K562 (cell line): ENCODE results near the gene FGFRL1. TPM values are rescaled to one million over a fixed set of nuclear protein-coding genes. Genes with fewer than 3 reads are reported as not detected.

Experiments
- HMBOX1 ChIP-seq: sonication (generic); IDR thresholded peaks from 2 replicates; pipeline ENCODE4 v1.6.1; 2016
- MLX ChIP-seq, 2 experiments: fragments of 450-650 bp in 1 of 2; sonication (generic) in 1 of 2; formaldehyde crosslinking; conservative IDR thresholded peaks; 2 replicates each; pipeline versions ENCODE4 v1.4.0 to v1.8.1; 2020 to 2022; ENCODE audit warnings: mild to moderate bottlenecking in 1 of 2, missing genetic modification reagents in 1 of 2
- MYC ChIP-seq, 2 experiments: fragments of 250-450 bp in 1 of 2; sonication (Bioruptor Pico) in 1 of 2; IDR thresholded peaks; 2 replicates each; pipeline versions ENCODE4 v1.5.1 to v1.6.1; 2012 to 2021; ENCODE audit warnings: low read depth in 2 of 2, borderline replicate concordance in 1 of 2, improper control_type of control experiment in 1 of 2, low read length in 1 of 2, mild to moderate bottlenecking in 1 of 2, moderate library complexity in 1 of 2
- NELFE ChIP-seq: IDR thresholded peaks from 2 replicates; pipeline ENCODE4 v1.6.1; 2011; ENCODE audit warnings: mild to moderate bottlenecking; ENCODE audit not compliant: insufficient read depth, insufficient read length
- NRF1 ChIP-seq, 2 experiments: fragments of 450-650 bp; IDR thresholded peaks in 1 of 2; conservative IDR thresholded peaks in 1 of 2; 2 replicates each; pipeline ENCODE4 v1.6.1; 2014; ENCODE audit warnings: mild to moderate bottlenecking in 2 of 2
- POLR2A ChIP-seq: fragments of 450-650 bp; conservative IDR thresholded peaks from 2 replicates; pipeline ENCODE4 v1.6.1; 2016
- POLR2AphosphoS5 ChIP-seq: IDR thresholded peaks from 2 replicates; pipeline ENCODE4 v1.6.1; 2011; ENCODE audit warnings: mild to moderate bottlenecking, low read depth, low read length, moderate library complexity; ENCODE audit not compliant: control insufficient read depth, insufficient read depth
- SMARCA5 ChIP-seq: fragments of 450-650 bp; IDR thresholded peaks from 2 replicates; pipeline ENCODE4 v1.6.1; 2016
- TBP ChIP-seq: optimal IDR thresholded peaks from 2 replicates; pipeline ENCODE3; 2011; ENCODE audit warnings: low read depth, low read length, improper control_type of control experiment
- YBX1 ChIP-seq: fragments of 450-650 bp; IDR thresholded peaks from 2 replicates; pipeline ENCODE4 v1.7.1; 2016; ENCODE audit warnings: mild to moderate bottlenecking
- YY1 ChIP-seq, 3 experiments: IDR thresholded peaks; 2 replicates each; pipeline ENCODE4 v1.6.1; 2011; ENCODE audit warnings: low read length in 2 of 3, mild to moderate bottlenecking in 2 of 3, moderate library complexity in 2 of 3, borderline replicate concordance in 1 of 3, control low read depth in 1 of 3, low read depth in 1 of 3; ENCODE audit not compliant: insufficient read depth in 3 of 3, insufficient replicate concordance in 2 of 3, control insufficient read depth in 1 of 3, insufficient read length in 1 of 3; ENCODE audit errors: extremely low read depth in 1 of 3
- ZKSCAN1 ChIP-seq: fragments of 150-350 bp; IDR thresholded peaks from 2 replicates; pipeline ENCODE4 v1.6.1; 2016; ENCODE audit warnings: low read depth, low read length
- ZNF124 ChIP-seq: sonication (generic); formaldehyde crosslinking; IDR thresholded peaks from 2 replicates; pipeline ENCODE4 v1.8.1; 2022; ENCODE audit warnings: missing genetic modification reagents
- ZNF197 ChIP-seq: fragments of 200-800 bp; sonication (Bioruptor generic); IDR thresholded peaks from 2 replicates; pipeline ENCODE4 v1.6.1; 2016; ENCODE audit warnings: low read depth, missing genetic modification characterization, missing compliant biosample characterization
- ZNF311 ChIP-seq: fragments of 250-450 bp; sonication (Bioruptor Pico); IDR thresholded peaks from 2 replicates; pipeline ENCODE4 v1.4.0; 2020; ENCODE audit warnings: mild to moderate bottlenecking, moderate library complexity
- ZNF740 ChIP-seq, 3 experiments: fragments of 200-800 bp in 1 of 3; sonication (Bioruptor generic) in 1 of 3; sonication (generic) in 1 of 3; formaldehyde crosslinking in 1 of 3; IDR thresholded peaks; 2 replicates each; pipeline versions ENCODE4 v1.6.1 to v1.8.0; 2016 to 2022; ENCODE audit warnings: mild to moderate bottlenecking in 2 of 3, missing compliant biosample characterization in 2 of 3, missing genetic modification characterization in 2 of 3, missing genetic modification reagents in 1 of 3
- polyA plus RNA-seq, 8 experiments: library from polyadenylated mRNA; depleted of rRNA in 4 of 8; stranded (reverse) in 5 of 8; unstranded in 3 of 8; fragments of >200 nt; fragmentation: Nextera tagmentation in 2 of 8; fragmentation: Illumina TruSeq in 1 of 8; extraction: Ambion mirVana in 2 of 8; extraction: Trizol in 1 of 8; gene quantifications; 2 replicates each; pipeline versions ENCODE4 v1.2.1 to v1.2.3, GENCODE V29; 2011 to 2014; ENCODE audit warnings: inconsistent platforms in 1 of 8, missing spikeins in 1 of 8
- total RNA-seq, 7 experiments: library from RNA; depleted of rRNA in 6 of 7; stranded (reverse); fragments of >200 nt in 6 of 7; fragmentation: Illumina TruSeq in 2 of 7; extraction: Trizol in 2 of 7; gene quantifications; 2 replicates each; pipeline versions ENCODE4 v1.2.1 to v1.2.3, GENCODE V29; 2011 to 2021; ENCODE audit warnings: low replicate concordance in 1 of 7
- TF ChIP-seq, protein P1 (sequence below): sonication (generic); formaldehyde crosslinking; IDR thresholded peaks from 2 replicates; pipeline ENCODE4 v1.8.1; 2023; ENCODE audit warnings: mild to moderate bottlenecking, missing genetic modification reagents
- TF ChIP-seq, protein P2 (sequence below), 2 experiments: IDR thresholded peaks; 2 replicates each; pipeline ENCODE4 v1.6.1; 2011; ENCODE audit warnings: borderline replicate concordance in 1 of 2, control low read depth in 1 of 2, low read depth in 1 of 2, low read length in 1 of 2, mild to moderate bottlenecking in 1 of 2, mixed read lengths in 1 of 2, moderate library complexity in 1 of 2; ENCODE audit not compliant: insufficient read depth in 1 of 2, insufficient read length in 1 of 2, poor library complexity in 1 of 2, severe bottlenecking in 1 of 2; ENCODE audit errors: extremely low read depth in 1 of 2

Gene FGFRL1
- total and polyA plus RNA-seq, 9 of the 15 experiments (the other 6 are each of a cell fraction or from before 2014, with no cell fraction given), result 0.34 to 49.9 (median 14.6) TPM

GRCh38 chr4:993111-994029, 18.1 kb upstream of the FGFRL1 start, which contains the start of gene SLC26A1 (continued):
- TF ChIP-seq MLX (CRISPR knock-in tag; conservative IDR thresholded peaks at IDR 0.05) (no peak; a peak in 1 of 4 replicates), TBP (peak; percentile 45), ZNF124 (CRISPR knock-in tag) (no peak), POLR2A (peak; percentile 42), NELFE (no peak), ZKSCAN1 (no peak), POLR2AphosphoS5 (no peak), HMBOX1 (peak; percentile 8; the same call in 1 of the 2 replicates), ZNF311 (CRISPR knock-in tag) (no peak), YBX1 (no peak), MYC (IDR thresholded peaks at IDR 0.05; ENCODE audit: low read depth, low read length) (no peak), MYC (CRISPR knock-in tag; IDR thresholded peaks at IDR 0.05; ENCODE audit: borderline replicate concordance, low read depth) (0 out of 2 replicates have a peak, but pooled peaks have one; percentile 23), NRF1 (conservative IDR thresholded peaks at IDR 0.05 in 1 of 2, IDR thresholded peaks at IDR 0.05 in 1 of 2) (0 out of 4 replicates have a peak, but pooled peaks have one; percentile 13 to 33), SMARCA5 (0 out of 2 replicates have a peak, but pooled peaks have one; percentile 37), ZNF197 (CRISPR knock-in tag) (no peak), ZNF740 (CRISPR knock-in tag; IDR thresholded peaks at IDR 0.05) (0 out of 2 replicates have a peak, but pooled peaks have one; percentile 47), ZNF740 (tag; IDR thresholded peaks at IDR 0.05) (no peak), YY1 (IDR thresholded peaks at IDR 0.05; ENCODE audit: borderline replicate concordance in 1 of 3, control insufficient read depth in 1 of 3, extremely low read depth in 1 of 3, insufficient read depth in 3 of 3, insufficient read length in 1 of 3, insufficient replicate concordance in 2 of 3, low read depth in 1 of 3, low read length in 2 of 3) (peak in 1 of 3 experiments; percentile 78)
- TF ChIP-seq, protein P1, sequence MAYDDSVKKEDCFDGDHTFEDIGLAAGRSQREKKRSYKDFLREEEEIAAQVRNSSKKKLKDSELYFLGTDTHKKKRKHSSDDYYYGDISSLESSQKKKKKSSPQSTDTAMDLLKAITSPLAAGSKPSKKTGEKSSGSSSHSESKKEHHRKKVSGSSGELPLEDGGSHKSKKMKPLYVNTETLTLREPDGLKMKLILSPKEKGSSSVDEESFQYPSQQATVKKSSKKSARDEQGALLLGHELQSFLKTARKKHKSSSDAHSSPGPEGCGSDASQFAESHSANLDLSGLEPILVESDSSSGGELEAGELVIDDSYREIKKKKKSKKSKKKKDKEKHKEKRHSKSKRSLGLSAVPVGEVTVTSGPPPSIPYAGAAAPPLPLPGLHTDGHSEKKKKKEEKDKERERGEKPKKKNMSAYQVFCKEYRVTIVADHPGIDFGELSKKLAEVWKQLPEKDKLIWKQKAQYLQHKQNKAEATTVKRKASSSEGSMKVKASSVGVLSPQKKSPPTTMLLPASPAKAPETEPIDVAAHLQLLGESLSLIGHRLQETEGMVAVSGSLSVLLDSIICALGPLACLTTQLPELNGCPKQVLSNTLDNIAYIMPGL (CRISPR knock-in tag), result 0 out of 2 replicates have a peak, but pooled peaks have one; percentile 22
- TF ChIP-seq, protein P2, sequence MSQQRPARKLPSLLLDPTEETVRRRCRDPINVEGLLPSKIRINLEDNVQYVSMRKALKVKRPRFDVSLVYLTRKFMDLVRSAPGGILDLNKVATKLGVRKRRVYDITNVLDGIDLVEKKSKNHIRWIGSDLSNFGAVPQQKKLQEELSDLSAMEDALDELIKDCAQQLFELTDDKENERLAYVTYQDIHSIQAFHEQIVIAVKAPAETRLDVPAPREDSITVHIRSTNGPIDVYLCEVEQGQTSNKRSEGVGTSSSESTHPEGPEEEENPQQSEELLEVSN (IDR thresholded peaks at IDR 0.05; ENCODE audit: borderline replicate concordance in 1 of 2, extremely low read depth in 1 of 2, insufficient read depth in 1 of 2, insufficient read length in 1 of 2, low read depth in 1 of 2, low read length in 1 of 2, poor library complexity in 1 of 2, severe bottlenecking in 1 of 2), result peak in 1 of 2 experiments; percentile 40
